ENCODE results near the gene TDRD9. TPM values are rescaled to one million over a fixed set of nuclear protein-coding genes. Genes with fewer than 3 reads are reported as not detected.

Gene TDRD9
- total RNA-seq, 1 experiment from 2014 or later: not detected

DNA sequence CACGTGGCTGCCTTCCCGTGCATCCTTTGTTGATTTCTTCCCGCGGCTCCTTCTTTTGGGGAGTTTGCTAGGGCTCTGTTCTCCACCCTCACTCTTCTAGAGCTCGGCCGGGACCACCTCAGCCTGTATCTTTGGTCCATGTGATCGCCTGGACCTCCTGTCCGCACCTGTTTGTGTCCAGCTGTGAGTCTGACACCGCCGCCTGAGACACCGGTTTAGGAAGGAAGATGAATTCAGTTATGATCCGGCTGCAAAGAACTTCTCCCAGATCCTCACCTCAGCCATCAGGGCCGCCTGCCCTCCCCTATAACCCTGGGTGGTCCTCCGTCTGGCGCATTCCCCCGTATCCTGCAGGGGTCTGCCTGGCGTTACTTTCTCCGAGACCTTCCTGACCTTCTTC is 690 bp upstream of the TDRD9 start:
- Histone ChIP-seq H3K36me3 (no peaks in the 10 kb centered on the region), H3K4me3 (no peak overlapping the region), H3K4me1 (no peaks in the 10 kb centered on the region), H3K9me3 (replicated peaks) (no peaks in the 10 kb centered on the region), H3K27ac (no peak overlapping the region), H3K27me3 (peaks cover 5% of the 10 kb centered on the region; the same call in 1 of the 2 replicates)
- DNase-seq: no peak

GRCh38 chr14:103930051-103930604 is 1.9 kb downstream of the TDRD9 start:
- DNase-seq: no peak
- H3K27me3 ChIP-seq: peaks cover 11% of the 10 kb centered on the region; the same call in 1 of the 2 replicates
- H3K9me3 ChIP-seq (replicated peaks): no peaks in the 10 kb centered on the region
- H3K4me3 ChIP-seq: no peak overlapping the region
- H3K27ac ChIP-seq: no peak overlapping the region
- H3K4me1 ChIP-seq: no peaks in the 10 kb centered on the region
- no peaks in the 10 kb centered on the region for H3K36me3 ChIP-seq

- Histone ChIP-seq H3K27ac (no peak overlapping the region), H3K4me3 (no peak overlapping the region), H3K4me1 (no peaks in the 10 kb centered on the region), H3K9me3 (replicated peaks) (no peaks in the 10 kb centered on the region), H3K27me3 (peaks cover 15% of the 10 kb centered on the region; the same call in 1 of the 2 replicates), H3K36me3 (no peaks in the 10 kb centered on the region)
- no peak for DNase-seq
These were observed 3.2 kb downstream of the TDRD9 start for GRCh38 chr14:103931422-103931821.

- no peak for DNase-seq
- Histone ChIP-seq H3K4me1 (no peaks in the 10 kb centered on the region), H3K27me3 (peaks cover 15% of the 10 kb centered on the region; the same call in 1 of the 2 replicates), H3K9me3 (replicated peaks) (no peaks in the 10 kb centered on the region), H3K4me3 (no peak overlapping the region), H3K27ac (no peak overlapping the region), H3K36me3 (no peaks in the 10 kb centered on the region)
These were observed 4.7 kb downstream of the TDRD9 start for GRCh38 chr14:103932791-103933490.

DNA sequence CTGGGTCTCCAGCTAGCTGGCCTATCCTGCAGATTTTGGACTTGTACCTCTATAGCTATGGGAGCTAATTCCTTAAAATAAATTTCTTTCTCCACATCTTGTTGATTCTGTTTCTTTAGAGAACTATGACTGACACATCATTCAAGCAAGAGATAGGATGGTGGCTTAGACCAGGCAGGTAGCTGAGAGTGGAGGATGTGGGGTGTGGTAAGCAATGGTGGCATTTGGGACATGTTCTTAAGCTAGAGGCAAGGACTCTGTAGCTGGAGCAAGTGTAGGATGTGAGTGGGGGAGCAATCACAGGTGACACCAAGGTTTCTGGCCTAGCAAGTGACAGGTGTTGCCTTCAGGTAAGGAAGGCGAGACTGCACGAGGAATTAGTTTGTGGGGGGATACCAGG is 6.8 kb downstream of the TDRD9 start:
- Histone ChIP-seq H3K4me1 (no peaks in the 10 kb centered on the region), H3K27me3 (peaks cover 20% of the 10 kb centered on the region; the same call in 1 of the 2 replicates), H3K27ac (no peak overlapping the region), H3K36me3 (no peaks in the 10 kb centered on the region), H3K9me3 (replicated peaks) (peaks cover 3% of the 10 kb centered on the region; the same call in 1 of the 2 replicates), H3K4me3 (no peak overlapping the region)
- no peak for DNase-seq

GRCh38 chr14:103941462-103941861 is 13.2 kb downstream of the TDRD9 start:
- no peak overlapping the region for H3K4me3 ChIP-seq
- H3K9me3 ChIP-seq (replicated peaks): peaks cover 3% of the 10 kb centered on the region; the same call in 1 of the 2 replicates
- DNase-seq: no peak
- H3K27me3 ChIP-seq: peaks cover 29% of the 10 kb centered on the region
- H3K36me3 ChIP-seq: no peaks in the 10 kb centered on the region
- H3K4me1 ChIP-seq: no peaks in the 10 kb centered on the region
- no peak overlapping the region for H3K27ac ChIP-seq

GRCh38 chr14:103941973-103942736 is 13.9 kb downstream of the TDRD9 start, which contains the start of gene RD3L:
TSS of gene RD3L (minus strand) at chr14:103942529. CDS start at chr14:103941695, 834 bp downstream.
- no peak for DNase-seq
- H3K4me3 ChIP-seq: no peak within 1 kb of the TSS
- peaks cover 6% of the 10 kb centered on the region; the same call in 1 of the 2 replicates for H3K9me3 ChIP-seq (replicated peaks)
- no peaks in the 10 kb centered on the region for H3K4me1 ChIP-seq
- H3K27ac ChIP-seq: no peak within 1 kb of the TSS
- peaks cover 29% of the 10 kb centered on the region for H3K27me3 ChIP-seq
- no peaks in the 10 kb centered on the region for H3K36me3 ChIP-seq

- Histone ChIP-seq H3K36me3 (no peaks in the 10 kb centered on the region), H3K9me3 (replicated peaks) (peaks cover 6% of the 10 kb centered on the region; the same call in 1 of the 2 replicates), H3K27ac (no peak overlapping the region), H3K4me3 (no peak overlapping the region), H3K27me3 (peaks cover 27% of the 10 kb centered on the region), H3K4me1 (no peaks in the 10 kb centered on the region)
- DNase-seq: no peak
These were observed 15.4 kb downstream of the TDRD9 start for GRCh38 chr14:103943673-103944072.

- Histone ChIP-seq H3K27me3 (peaks cover 10% of the 10 kb centered on the region), H3K27ac (no peak overlapping the region), H3K4me1 (no peaks in the 10 kb centered on the region), H3K36me3 (no peaks in the 10 kb centered on the region), H3K9me3 (replicated peaks) (0 out of 2 replicates have a peak, but pooled peaks cover 3% of the 10 kb centered on the region), H3K4me3 (no peak overlapping the region)
- DNase-seq: no peak
These were observed 18.7 kb downstream of the TDRD9 start for GRCh38 chr14:103946975-103947374.

DNA sequence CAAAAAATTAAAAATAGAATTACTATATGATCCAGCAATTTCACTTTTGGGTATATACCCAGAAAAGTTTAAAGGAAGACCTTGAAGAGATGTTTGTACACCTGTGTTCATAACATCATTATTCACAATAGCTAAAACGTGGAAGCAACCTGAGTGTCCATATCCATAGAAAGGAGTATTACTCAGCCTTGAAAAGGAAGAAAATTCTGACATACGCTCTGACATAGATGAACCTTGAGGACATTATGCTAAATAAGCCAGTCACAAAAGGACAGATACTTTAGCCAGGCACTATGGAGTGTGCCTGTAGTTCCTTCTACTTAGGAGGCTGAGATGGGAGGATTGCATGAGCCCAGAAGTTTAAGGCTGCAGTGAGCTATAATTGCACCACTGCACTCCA is 20.2 kb downstream of the TDRD9 start:
- no peak overlapping the region for H3K27ac ChIP-seq
- no peaks in the 10 kb centered on the region for H3K4me1 ChIP-seq
- H3K4me3 ChIP-seq: no peak overlapping the region
- no peak for DNase-seq
- H3K27me3 ChIP-seq: peaks cover 3% of the 10 kb centered on the region; the same call in 1 of the 2 replicates
- 0 out of 2 replicates have a peak, but pooled peaks cover 3% of the 10 kb centered on the region for H3K9me3 ChIP-seq (replicated peaks)
- H3K36me3 ChIP-seq: no peaks in the 10 kb centered on the region

GRCh38 chr14:103949131-103949790 is 21.0 kb downstream of the TDRD9 start:
- Histone ChIP-seq H3K4me3 (no peak overlapping the region), H3K27ac (no peak overlapping the region), H3K36me3 (no peaks in the 10 kb centered on the region), H3K4me1 (no peaks in the 10 kb centered on the region), H3K9me3 (replicated peaks) (0 out of 2 replicates have a peak, but pooled peaks cover 3% of the 10 kb centered on the region), H3K27me3 (no peaks in the 10 kb centered on the region; the same call in 1 of the 2 replicates)
- DNase-seq: no peak

DNA sequence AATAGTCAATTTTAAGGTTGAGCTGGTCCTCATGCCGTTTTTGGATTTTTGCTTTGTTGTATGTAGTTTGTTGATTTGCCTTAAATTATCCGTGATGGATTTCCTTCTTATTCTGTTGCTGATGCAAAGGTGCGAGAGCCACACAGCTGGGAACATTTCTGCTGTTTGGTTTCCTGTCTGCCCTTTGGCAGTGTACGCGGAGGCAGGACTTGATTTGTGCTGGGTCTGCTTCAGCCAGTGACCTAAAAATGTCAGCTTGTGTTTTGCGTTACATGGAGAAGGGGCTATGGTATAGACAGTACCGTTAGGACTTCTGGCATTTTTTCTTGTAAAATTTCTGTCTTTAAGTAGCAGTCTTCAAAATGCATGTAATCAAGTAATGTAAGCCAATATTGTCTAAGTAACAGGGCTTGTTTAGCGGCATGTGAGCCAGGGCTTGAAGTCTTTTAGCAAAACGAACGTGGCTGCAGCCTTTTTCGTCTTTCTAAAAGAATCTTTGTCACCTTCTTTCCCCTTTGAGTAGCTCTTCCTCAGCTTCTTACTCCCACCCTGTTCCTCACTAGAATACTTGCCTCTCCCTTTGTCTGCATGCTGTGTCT is 32.3 kb downstream of the TDRD9 start:
- no peaks in the 10 kb centered on the region for H3K9me3 ChIP-seq (replicated peaks)
- no peaks in the 10 kb centered on the region for H3K36me3 ChIP-seq

DNA sequence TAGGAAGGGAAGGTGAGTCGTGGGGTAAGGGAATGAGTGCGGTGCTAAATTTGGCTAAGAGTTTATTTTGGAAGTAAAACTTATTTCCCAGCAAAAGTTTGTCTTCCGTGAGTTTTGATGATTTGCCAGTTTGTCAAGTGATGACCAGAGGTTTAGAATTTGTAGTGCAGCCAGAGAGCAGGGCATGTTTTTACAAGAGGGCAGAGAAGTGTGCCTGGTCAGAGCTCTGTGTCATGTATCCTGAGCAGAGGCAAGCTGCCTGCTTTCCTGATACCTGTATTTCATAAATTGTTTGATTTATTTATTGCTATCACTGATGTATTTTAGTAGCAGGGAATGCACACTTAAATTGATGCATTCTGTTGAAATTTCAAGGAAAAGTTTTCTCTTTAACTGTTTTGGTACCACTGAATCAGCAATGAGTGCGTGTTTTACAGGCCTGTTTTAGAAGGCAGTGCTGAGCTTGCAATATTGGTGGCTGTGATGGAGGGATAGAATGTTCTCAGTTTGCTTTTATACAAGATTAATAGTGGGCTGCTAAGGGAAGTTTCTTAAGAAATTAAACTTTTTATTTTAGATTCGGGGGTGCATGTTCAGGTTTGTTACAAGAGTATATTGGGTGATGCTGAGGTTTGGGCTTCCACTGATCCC is 33.8 kb downstream of the TDRD9 start:
- Histone ChIP-seq H3K27me3 (peaks cover 2% of the 10 kb centered on the region; the same call in 1 of the 2 replicates), H3K27ac (no peak overlapping the region), H3K36me3 (no peaks in the 10 kb centered on the region), H3K9me3 (replicated peaks) (no peaks in the 10 kb centered on the region), H3K4me3 (no peak overlapping the region), H3K4me1 (no peaks in the 10 kb centered on the region)
- no peak for DNase-seq

More for the DNA sequence above, 32.3 kb downstream of the TDRD9 start:
- Histone ChIP-seq H3K4me3 (no peak overlapping the region), H3K27me3 (peaks cover 2% of the 10 kb centered on the region; the same call in 1 of the 2 replicates), H3K27ac (no peak overlapping the region), H3K4me1 (no peaks in the 10 kb centered on the region)
- DNase-seq: no peak

DNA sequence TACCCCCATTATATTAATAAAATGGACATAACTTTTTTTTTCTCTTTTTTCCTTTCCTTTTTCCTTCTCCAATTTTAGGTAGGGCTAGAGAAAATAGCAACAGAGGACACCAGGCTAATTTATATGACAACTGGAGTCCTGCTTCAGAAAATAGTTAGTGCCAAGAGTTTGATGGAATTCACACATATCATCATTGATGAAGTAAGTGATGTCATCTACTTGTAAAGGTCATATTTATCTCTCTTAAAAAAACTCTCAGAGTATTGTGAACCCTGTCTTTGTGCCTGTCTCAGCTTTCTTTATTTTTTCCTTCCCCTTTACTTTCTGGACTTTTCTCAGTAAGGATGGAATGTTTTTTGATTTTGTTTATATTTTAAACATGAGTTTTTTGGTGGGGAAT is 38.4 kb downstream of the TDRD9 start:
- no peaks in the 10 kb centered on the region for H3K9me3 ChIP-seq (replicated peaks)
- no peaks in the 10 kb centered on the region for H3K4me1 ChIP-seq
- H3K27me3 ChIP-seq: peaks cover 6% of the 10 kb centered on the region
- no peak overlapping the region for H3K27ac ChIP-seq
- DNase-seq: no peak
- H3K4me3 ChIP-seq: no peak overlapping the region
- no peaks in the 10 kb centered on the region for H3K36me3 ChIP-seq

All from SJCRH30 (cell line).